BJ (cell line): Measurements from ENCODE around the gene ZCCHC7. TPM values are rescaled to one million over a fixed set of nuclear protein-coding genes. Genes with fewer than 3 reads are reported as not detected.

Source experiments
- CTCF ChIA-PET: fragments of 350-600 bp; formaldehyde crosslinking; extraction: SDS; loops from one replicate; lab custom pipeline; 2021; ENCODE audit warnings: antibody characterized with exemption, inconsistent platforms; lab: Yijun Ruan, JAX
- POLR2A ChIA-PET: fragments of 300-600 bp; sonication (Branson Sonifier 250); formaldehyde crosslinking; extraction: SDS; loops from one replicate; lab custom pipeline; 2021; ENCODE audit warnings: antibody characterized with exemption; lab: Charles Lee
- DNase-seq: peaks from one replicate; pipeline ENCODE4 v3.0.0-alpha.2; 2011; ENCODE audit warnings: low read depth
- H3K27me3 ChIP-seq: 2 replicates; pipeline ENCODE4 v1.6.0; 2011; ENCODE audit warnings: low read length; ENCODE audit not compliant: control insufficient read depth, insufficient read depth
- H3K36me3 ChIP-seq: 2 replicates; pipeline ENCODE4 v1.5.1; 2011; ENCODE audit warnings: low read length; ENCODE audit not compliant: control insufficient read depth, insufficient read depth
- H3K4me3 ChIP-seq: 2 replicates; pipeline ENCODE4 v1.5.1; 2011; ENCODE audit warnings: low read depth, mild to moderate bottlenecking, control low read depth, low read length
- polyA plus RNA-seq: library from polyadenylated mRNA; depleted of rRNA; stranded (reverse); fragments of >200 nt; gene quantifications from 2 replicates; pipeline ENCODE4 v1.2.3, GENCODE V29; 2011
- TF ChIP-seq, protein P1 (sequence below): IDR thresholded peaks from 2 replicates; pipeline ENCODE4 v1.5.1; 2011; ENCODE audit warnings: low read depth, mild to moderate bottlenecking, control low read depth, inconsistent platforms, low read length, moderate library complexity; ENCODE audit not compliant: insufficient read depth

The ZCCHC7 gene
- polyA plus RNA-seq, 1 experiment, result 23.2 TPM

DNA sequence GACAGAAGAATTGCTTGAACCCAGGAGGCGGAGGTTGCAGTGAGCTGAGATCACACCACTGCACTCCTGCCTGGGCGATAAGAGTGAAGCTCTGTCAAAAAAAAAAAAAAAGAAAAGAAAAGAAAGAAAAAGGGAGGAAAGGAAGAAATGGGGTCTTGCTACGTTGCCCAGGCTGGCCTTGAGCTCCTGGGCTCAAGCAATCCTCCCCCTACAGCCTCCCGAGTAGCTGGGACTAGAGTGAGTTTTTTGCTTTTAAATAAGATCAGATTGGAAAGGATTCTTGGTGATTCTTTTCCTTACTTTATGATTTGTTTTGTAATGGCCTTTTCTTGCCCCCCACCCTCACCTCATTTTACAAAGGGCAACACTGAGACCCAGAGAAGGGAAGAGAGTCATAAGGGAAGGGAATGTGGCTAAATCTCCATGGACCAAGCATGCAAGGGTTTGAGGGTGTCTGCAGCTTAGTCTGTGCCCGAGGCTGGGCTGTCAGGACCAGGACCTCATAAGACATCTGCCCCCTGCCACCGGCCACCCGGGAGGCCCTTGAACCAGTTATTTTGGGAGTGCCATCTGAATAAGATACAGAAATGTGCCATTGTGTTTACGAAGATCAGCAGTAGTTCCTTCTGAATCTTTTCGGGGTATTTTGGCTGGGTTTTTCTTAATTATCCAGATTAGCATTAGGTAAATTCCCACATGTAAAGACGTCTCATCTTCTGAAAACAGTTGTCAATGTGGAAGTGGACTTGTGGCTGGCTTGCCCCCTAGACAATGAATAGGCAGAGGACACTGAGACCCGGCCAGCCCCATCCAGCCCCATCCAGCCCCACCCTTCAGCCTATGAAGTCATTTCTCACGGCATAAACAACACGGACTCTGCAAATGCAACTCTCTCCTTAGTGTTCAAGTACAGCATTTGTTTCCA is 257.6 kb downstream of the ZCCHC7 start:
- POLR2A ChIA-PET, result no interaction called here
- CTCF ChIA-PET, result interaction anchor here (0.5 to 1.7 kb wide), 3 partner anchors 9 to 321 kb away, joined by 3 to 5 read pairs (median 4); no protein-coding TSS in a partner anchor

DNA sequence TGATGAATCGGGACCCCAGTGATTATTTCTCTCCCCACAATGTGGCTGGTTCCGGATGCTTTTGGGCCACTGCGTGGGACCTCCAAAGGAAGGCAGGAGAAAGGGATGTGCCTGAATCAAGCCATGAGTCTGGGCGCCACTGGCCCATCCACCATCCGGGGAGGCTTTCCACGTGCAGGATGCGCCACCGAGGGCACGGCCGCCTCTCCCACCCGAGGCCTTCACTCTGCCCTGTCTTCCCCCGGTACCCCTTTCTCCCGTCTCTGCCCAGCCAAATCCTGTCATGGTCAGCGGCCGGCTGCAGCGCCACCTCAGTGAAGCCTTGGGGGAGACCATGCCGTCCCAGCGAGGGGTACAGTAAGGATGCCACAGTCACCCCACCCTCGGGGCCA is 258.2 kb downstream of the ZCCHC7 start:
- H3K36me3 ChIP-seq, result no peaks in the 10 kb centered on the region
- no peaks in the 10 kb centered on the region; the same call in 1 of the 2 replicates for H3K27me3 ChIP-seq
- DNase-seq, result no peak
- H3K4me3 ChIP-seq, result no peak overlapping the region
- ChIA-PET CTCF (no interaction called here), POLR2A (no interaction called here)
- TF ChIP-seq, protein P1, sequence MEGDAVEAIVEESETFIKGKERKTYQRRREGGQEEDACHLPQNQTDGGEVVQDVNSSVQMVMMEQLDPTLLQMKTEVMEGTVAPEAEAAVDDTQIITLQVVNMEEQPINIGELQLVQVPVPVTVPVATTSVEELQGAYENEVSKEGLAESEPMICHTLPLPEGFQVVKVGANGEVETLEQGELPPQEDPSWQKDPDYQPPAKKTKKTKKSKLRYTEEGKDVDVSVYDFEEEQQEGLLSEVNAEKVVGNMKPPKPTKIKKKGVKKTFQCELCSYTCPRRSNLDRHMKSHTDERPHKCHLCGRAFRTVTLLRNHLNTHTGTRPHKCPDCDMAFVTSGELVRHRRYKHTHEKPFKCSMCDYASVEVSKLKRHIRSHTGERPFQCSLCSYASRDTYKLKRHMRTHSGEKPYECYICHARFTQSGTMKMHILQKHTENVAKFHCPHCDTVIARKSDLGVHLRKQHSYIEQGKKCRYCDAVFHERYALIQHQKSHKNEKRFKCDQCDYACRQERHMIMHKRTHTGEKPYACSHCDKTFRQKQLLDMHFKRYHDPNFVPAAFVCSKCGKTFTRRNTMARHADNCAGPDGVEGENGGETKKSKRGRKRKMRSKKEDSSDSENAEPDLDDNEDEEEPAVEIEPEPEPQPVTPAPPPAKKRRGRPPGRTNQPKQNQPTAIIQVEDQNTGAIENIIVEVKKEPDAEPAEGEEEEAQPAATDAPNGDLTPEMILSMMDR, result no peak

More for the DNA sequence above, 257.6 kb downstream of the ZCCHC7 start:
- no peaks in the 10 kb centered on the region; the same call in 1 of the 2 replicates for H3K27me3 ChIP-seq
- no peak for DNase-seq
- H3K36me3 ChIP-seq, result no peaks in the 10 kb centered on the region
- TF ChIP-seq, protein P1, result no peak
- no peak overlapping the region for H3K4me3 ChIP-seq

DNA sequence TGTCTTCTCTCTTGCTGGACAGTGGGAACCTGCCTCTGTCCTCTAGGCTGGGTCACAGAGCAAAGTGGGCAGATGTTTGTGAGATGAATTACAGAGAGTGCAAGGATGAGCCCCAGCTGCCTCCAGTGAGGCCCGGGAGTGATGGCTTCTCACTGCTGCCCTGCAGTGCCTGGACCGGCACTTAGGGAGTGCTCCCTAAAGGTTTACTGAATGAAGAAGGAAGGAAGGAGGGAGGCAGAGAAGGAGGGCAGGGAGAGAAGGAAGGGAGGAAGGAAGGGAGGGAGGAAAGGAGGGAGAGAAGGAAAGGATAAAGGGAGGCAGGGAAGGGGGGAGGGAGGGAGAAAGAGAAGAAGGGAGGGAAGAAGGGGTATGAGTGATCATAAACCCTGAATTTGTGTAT is 259.5 kb downstream of the ZCCHC7 start:
- TF ChIP-seq, protein P1, result no peak
- CTCF ChIA-PET, result no interaction called here
- DNase-seq, result no peak
- POLR2A ChIA-PET, result no interaction called here
- Histone ChIP-seq H3K4me3 (no peak overlapping the region), H3K27me3 (no peaks in the 10 kb centered on the region; the same call in 1 of the 2 replicates), H3K36me3 (no peaks in the 10 kb centered on the region)

DNA sequence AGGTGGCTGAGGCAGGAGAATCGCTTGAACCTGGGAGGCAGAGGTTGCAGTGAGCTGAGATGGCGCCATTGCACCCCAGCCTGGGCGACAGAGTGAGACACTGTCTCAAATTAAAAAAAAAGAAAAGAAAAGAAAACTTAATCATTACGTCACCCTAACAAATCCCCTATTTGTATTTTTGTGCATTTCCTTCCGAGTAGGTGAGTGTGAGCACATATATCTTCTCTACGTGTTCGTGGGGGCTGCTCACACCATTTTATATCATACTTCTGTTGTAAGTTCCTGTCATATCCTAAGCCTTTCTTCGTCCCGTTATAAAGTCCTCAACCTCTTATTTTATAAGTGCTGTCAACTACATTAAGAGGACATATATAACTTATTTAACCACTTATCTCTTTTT is 260.2 kb downstream of the ZCCHC7 start:
- H3K27me3 ChIP-seq, result no peaks in the 10 kb centered on the region; the same call in 1 of the 2 replicates
- POLR2A ChIA-PET, result no interaction called here
- H3K36me3 ChIP-seq, result no peaks in the 10 kb centered on the region
- DNase-seq, result no peak
- TF ChIP-seq, protein P1, result no peak
- CTCF ChIA-PET, result no interaction called here
- H3K4me3 ChIP-seq, result no peak overlapping the region

DNA sequence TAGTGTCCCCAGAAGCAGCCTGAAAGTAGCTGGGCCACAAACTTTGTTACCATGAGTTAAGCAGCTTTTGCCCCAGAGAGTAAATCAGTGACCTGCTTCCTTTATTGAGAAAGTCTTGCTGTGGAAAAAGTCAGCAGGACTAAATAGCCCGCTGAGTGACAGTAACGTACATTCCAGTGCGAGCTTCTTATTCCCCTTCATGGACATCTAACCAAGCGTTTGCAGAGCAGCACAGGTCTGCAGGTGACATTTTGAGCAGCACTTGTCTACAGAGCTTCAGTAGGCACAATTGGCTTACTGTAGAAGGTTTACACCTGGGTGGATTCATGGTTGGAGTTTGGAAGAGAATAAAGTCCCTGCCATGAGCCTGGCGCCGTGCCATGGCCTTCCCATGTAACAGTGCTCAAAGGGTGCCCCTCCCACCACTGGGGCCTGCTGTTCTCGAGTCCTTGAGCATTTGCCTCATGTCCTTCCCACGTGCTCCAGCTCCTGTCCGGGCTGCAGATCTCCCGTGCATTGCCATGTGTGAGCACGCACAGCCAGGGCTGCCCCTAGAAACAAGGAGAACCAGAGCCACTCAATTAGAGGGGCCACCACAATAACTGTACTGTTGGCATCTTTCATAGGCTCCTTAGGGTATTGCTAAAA is 260.8 kb downstream of the ZCCHC7 start:
- Histone ChIP-seq H3K4me3 (no peak overlapping the region), H3K36me3 (no peaks in the 10 kb centered on the region), H3K27me3 (no peaks in the 10 kb centered on the region; the same call in 1 of the 2 replicates)
- POLR2A ChIA-PET, result no interaction called here
- no peak for DNase-seq
- CTCF ChIA-PET, result no interaction called here
- TF ChIP-seq, protein P1, result no peak
